ENCODE measurements around the gene CYP21A2.

DNA sequence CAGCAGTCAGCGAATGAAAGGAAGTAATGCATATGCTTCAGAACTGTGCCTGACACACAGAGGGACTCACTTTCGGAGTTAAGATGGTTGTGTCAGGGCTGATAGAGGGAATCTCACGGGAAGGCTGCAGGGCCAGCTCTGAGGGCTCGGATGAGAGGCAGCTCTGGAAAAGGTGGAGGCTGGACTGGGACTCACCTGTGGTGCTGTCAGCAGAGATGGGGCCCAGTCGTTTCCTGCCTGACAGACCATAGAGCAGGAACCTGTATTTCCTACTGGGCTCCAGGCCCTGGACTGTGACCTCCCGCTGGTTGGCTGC is 9.3 kb downstream of the CYP21A2 start:
- TF ChIP-seq, protein P1, sequence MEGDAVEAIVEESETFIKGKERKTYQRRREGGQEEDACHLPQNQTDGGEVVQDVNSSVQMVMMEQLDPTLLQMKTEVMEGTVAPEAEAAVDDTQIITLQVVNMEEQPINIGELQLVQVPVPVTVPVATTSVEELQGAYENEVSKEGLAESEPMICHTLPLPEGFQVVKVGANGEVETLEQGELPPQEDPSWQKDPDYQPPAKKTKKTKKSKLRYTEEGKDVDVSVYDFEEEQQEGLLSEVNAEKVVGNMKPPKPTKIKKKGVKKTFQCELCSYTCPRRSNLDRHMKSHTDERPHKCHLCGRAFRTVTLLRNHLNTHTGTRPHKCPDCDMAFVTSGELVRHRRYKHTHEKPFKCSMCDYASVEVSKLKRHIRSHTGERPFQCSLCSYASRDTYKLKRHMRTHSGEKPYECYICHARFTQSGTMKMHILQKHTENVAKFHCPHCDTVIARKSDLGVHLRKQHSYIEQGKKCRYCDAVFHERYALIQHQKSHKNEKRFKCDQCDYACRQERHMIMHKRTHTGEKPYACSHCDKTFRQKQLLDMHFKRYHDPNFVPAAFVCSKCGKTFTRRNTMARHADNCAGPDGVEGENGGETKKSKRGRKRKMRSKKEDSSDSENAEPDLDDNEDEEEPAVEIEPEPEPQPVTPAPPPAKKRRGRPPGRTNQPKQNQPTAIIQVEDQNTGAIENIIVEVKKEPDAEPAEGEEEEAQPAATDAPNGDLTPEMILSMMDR (conservative IDR thresholded peaks at IDR 0.05 in 1 of 2, IDR thresholded peaks at IDR 0.05 in 1 of 2; ENCODE audit: low read depth in 1 of 2, low read length in 2 of 2): no peak
- no peak for TF ChIP-seq EZH2 (IDR thresholded peaks at IDR 0.05; ENCODE audit: low read length, missing control alignments)
